Measurements from ENCODE around the gene ANAPC1. TPM values are rescaled to one million over a fixed set of nuclear protein-coding genes. Genes with fewer than 3 reads are reported as not detected.
"Not testable (repeated sequence)": the region's sequence is repeated elsewhere in the genome, so short reads cannot be mapped to it uniquely, and the experiment has no call there.

Gene ANAPC1
- total and polyA plus RNA-seq, 10 donors = 7.0 to 82.2 (median 47.7) TPM

DNA sequence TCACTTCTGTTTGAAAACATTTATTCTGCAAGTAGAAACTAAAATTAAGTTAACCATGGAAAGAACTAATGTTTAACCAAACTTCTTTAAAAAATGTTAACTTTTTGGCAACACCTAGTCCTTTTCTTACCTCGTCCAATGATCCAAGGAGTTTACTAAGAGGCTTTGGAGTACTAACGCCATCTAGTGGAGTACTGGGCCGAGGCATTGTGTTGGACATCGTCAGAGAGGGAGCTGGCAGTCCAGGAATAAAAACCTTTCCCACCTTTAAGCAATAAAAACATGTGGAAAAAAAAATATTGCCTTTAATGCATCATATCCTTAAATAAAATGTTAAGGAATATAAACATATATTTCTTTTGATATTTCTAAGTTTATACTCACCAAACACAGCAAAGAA, 33.3 kb downstream of the ANAPC1 start:
- 17 to 47% (median 34%) methylated on average over 4 of the region's 4 CpGs for WGBS, 5 donors
- DNase-seq; H3K27ac ChIP-seq; H3K4me1 ChIP-seq; H3K4me3 ChIP-seq; H3K27me3 ChIP-seq (replicated peaks in 1 of 7); intact Hi-C loops (cut with DNase I; ENCODE audit: low total_unique reads); H3K9me3 ChIP-seq: not testable (repeated sequence)
- TF ChIP-seq, protein P1, sequence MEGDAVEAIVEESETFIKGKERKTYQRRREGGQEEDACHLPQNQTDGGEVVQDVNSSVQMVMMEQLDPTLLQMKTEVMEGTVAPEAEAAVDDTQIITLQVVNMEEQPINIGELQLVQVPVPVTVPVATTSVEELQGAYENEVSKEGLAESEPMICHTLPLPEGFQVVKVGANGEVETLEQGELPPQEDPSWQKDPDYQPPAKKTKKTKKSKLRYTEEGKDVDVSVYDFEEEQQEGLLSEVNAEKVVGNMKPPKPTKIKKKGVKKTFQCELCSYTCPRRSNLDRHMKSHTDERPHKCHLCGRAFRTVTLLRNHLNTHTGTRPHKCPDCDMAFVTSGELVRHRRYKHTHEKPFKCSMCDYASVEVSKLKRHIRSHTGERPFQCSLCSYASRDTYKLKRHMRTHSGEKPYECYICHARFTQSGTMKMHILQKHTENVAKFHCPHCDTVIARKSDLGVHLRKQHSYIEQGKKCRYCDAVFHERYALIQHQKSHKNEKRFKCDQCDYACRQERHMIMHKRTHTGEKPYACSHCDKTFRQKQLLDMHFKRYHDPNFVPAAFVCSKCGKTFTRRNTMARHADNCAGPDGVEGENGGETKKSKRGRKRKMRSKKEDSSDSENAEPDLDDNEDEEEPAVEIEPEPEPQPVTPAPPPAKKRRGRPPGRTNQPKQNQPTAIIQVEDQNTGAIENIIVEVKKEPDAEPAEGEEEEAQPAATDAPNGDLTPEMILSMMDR (IDR thresholded peaks at IDR 0.05 in 8 of 11, conservative IDR thresholded peaks at IDR 0.05 in 3 of 11) = peak in 7 of 11 experiments; percentile 9 to 53 (median 34)
- H3K36me3 ChIP-seq = peaks cover 0 to 74% (median 10%) of the 10 kb centered on the region in 6 donors

GRCh38 chr2:111839625-111840282, 44.2 kb downstream of the ANAPC1 start:
- DNase-seq; H3K27me3 ChIP-seq (replicated peaks in 1 of 7); intact Hi-C loops (cut with DNase I; ENCODE audit: low total_unique reads); H3K27ac ChIP-seq; H3K9me3 ChIP-seq; H3K4me3 ChIP-seq; H3K4me1 ChIP-seq: not testable (repeated sequence)
- peaks cover 0 to 76% (median 15%) of the 10 kb centered on the region in 6 donors for H3K36me3 ChIP-seq
- 65 to 73% (median 68%) methylated on average over 2 to 3 of the region's 3 CpGs for WGBS, 5 donors

GRCh38 chr2:111838992-111839391, 45.0 kb downstream of the ANAPC1 start:
- DNase-seq; H3K27me3 ChIP-seq (replicated peaks in 1 of 7); intact Hi-C loops (cut with DNase I; ENCODE audit: low total_unique reads); H3K4me3 ChIP-seq; H3K9me3 ChIP-seq; H3K27ac ChIP-seq; H3K4me1 ChIP-seq: not testable (repeated sequence)
- WGBS, 5 donors = 73 to 89% (median 75%) methylated on average over 1 of the region's 1 CpG
- H3K36me3 ChIP-seq = peaks cover 0 to 77% (median 14%) of the 10 kb centered on the region in 6 donors

- WGBS, 5 donors = 80 to 96% (median 90%) methylated on average over 3 of the region's 3 CpGs
- H3K27me3 ChIP-seq (replicated peaks in 1 of 7); intact Hi-C loops (cut with DNase I; ENCODE audit: low total_unique reads); H3K4me1 ChIP-seq; DNase-seq; H3K27ac ChIP-seq; H3K9me3 ChIP-seq; H3K4me3 ChIP-seq: not testable (repeated sequence)
- H3K36me3 ChIP-seq = peaks cover 0 to 80% (median 22%) of the 10 kb centered on the region in 6 donors
Observed at GRCh38 chr2:111834221-111834620, 49.8 kb downstream of the ANAPC1 start.

- peaks cover 0 to 87% (median 22%) of the 10 kb centered on the region in 6 donors for H3K36me3 ChIP-seq
- H3K9me3 ChIP-seq; DNase-seq; H3K4me1 ChIP-seq; intact Hi-C loops (cut with DNase I; ENCODE audit: low total_unique reads); H3K4me3 ChIP-seq; H3K27ac ChIP-seq; H3K27me3 ChIP-seq (replicated peaks in 1 of 7): not testable (repeated sequence)
- WGBS, 5 donors = 44 to 100% (median 67%) methylated on average over 1 of the region's 1 CpG
Observed at GRCh38 chr2:111830479-111830878, 53.5 kb downstream of the ANAPC1 start.

DNA sequence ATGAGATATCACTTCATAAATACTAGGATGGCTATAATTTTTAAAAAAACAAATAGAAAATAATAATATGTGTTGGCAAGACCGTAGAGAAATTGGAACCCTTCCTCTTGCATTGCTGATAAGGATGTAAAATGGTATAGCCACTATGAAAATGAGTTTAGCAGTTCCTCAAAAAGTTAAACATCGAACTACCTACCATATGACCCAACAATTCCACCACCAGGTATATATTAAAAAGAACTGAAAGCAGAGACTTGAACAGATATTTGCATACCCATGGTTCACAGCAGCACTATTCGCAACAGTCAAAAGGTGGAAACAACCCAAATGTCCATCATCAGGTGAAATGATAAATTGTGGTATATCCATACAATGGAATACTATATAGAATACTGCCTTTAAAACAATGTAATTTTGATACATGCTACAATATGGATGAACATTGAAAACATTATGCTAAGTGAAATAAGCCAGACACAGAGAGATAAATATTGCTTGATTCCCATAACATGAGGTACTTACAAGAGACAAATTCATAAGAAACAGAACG, 55.7 kb downstream of the ANAPC1 start:
- H3K27ac ChIP-seq; intact Hi-C loops (cut with DNase I; ENCODE audit: low total_unique reads); DNase-seq; H3K4me1 ChIP-seq; H3K27me3 ChIP-seq (replicated peaks in 1 of 7); H3K4me3 ChIP-seq; H3K9me3 ChIP-seq: not testable (repeated sequence)
- 69 to 83% (median 79%) methylated on average over 4 of the region's 4 CpGs for WGBS, 5 donors
- peaks cover 0 to 84% (median 26%) of the 10 kb centered on the region in 6 donors for H3K36me3 ChIP-seq

Data from spleen (tissue), 11 donors.